SH-SY5Y (cell line): Measurements from ENCODE around the gene CAGE1.

Experiments
- GATA2 ChIP-seq: IDR thresholded peaks from 2 replicates; pipeline ENCODE4 v1.6.1; 2011; ENCODE audit warnings: mild to moderate bottlenecking, low read depth, low read length
- GATA3 ChIP-seq: IDR thresholded peaks from 2 replicates; pipeline ENCODE4 v1.6.1; 2011; ENCODE audit warnings: low read depth, mild to moderate bottlenecking, low read length, moderate library complexity

DNA sequence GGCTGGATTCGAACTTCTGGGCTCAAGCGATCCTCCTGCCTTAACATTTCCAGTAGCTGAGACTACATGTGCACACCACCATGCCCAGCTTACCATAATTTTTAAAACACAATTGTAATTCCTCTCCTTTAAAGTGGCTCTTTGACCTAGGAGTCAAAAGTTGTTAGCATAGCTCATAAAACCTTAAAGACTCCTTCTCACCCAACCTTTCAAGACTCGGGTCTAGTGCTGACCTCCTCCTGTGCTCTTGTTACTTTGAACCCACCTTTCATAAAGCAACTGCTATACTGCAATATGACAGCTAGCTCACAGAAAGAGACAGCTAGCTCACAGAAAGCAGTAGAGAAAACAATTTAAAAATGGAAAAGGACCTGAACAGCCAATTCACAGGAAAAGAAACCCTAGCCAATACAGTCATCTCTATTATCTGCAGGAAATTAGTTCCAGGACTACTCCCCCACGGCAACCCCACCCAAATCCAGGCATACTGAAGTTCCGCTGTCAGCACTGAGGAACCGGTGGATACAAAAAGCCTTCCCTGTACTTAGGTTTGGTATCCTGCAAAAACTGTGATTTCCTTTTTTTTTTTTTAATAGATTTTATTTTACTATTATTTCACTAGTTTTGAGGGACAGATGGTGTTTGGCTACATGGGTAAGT lies 96.8 kb downstream of the CAGE1 start:
- no peak for TF ChIP-seq GATA3
- no peak for TF ChIP-seq GATA2
